GM23338 (cell line): ENCODE data around the gene MAST4. TPM values are rescaled to one million over a fixed set of nuclear protein-coding genes. Genes with fewer than 3 reads are reported as not detected.

ENCODE experiments used
- ATAC-seq: fragments of 200-7000 bp; cut with Tn5 transposase; 3 replicates; pipeline ENCODE4 v1.9.1; 2020
- DNase-seq: peaks from one replicate; pipeline ENCODE4 v3.0.0-alpha.2; 2015; ENCODE audit warnings: low spot score
- H2AFZ ChIP-seq: fragments of 200-600 bp; sonication (generic); 2 replicates; pipeline ENCODE4 v1.8.0; 2016; ENCODE audit warnings: antibody characterized with exemption, mild to moderate bottlenecking, moderate library complexity
- H3F3A ChIP-seq: fragments of 200-600 bp; sonication (generic); replicated peaks from 2 replicates; pipeline ENCODE4 v1.8.0; 2017; ENCODE audit warnings: antibody characterized with exemption, mixed run types, low read depth
- H3K27ac ChIP-seq: fragments of 200-600 bp; sonication (generic); 2 replicates; pipeline ENCODE4 v1.6.1; 2016; ENCODE audit warnings: low read depth
- H3K27me3 ChIP-seq: fragments of 200-600 bp; sonication (generic); 2 replicates; pipeline ENCODE4 v1.8.0; 2016; ENCODE audit warnings: mild to moderate bottlenecking, mixed run types, moderate library complexity; ENCODE audit not compliant: insufficient read depth
- H3K36me3 ChIP-seq: fragments of 200-600 bp; sonication (generic); 2 replicates; pipeline ENCODE4 v1.8.0; 2016; ENCODE audit warnings: mild to moderate bottlenecking; ENCODE audit not compliant: insufficient read depth
- H3K4me1 ChIP-seq: fragments of 200-600 bp; sonication (generic); 2 replicates; pipeline ENCODE4 v1.8.0; 2016; ENCODE audit warnings: mild to moderate bottlenecking, moderate library complexity; ENCODE audit not compliant: insufficient read depth
- H3K4me2 ChIP-seq: fragments of 200-600 bp; sonication (generic); 2 replicates; pipeline ENCODE4 v1.7.1; 2017; ENCODE audit warnings: mixed run types
- H3K4me3 ChIP-seq: fragments of 200-600 bp; sonication (generic); 2 replicates; pipeline ENCODE4 v1.6.1; 2016; ENCODE audit warnings: mixed run types
- H3K79me2 ChIP-seq: fragments of 200-600 bp; sonication (generic); replicated peaks from 2 replicates; pipeline ENCODE4 v1.8.0; 2017; ENCODE audit warnings: mild to moderate bottlenecking; ENCODE audit not compliant: insufficient read depth
- H3K9me2 ChIP-seq: fragments of 200-600 bp; sonication (generic); 2 replicates; pipeline ENCODE4 v1.8.0; 2017; ENCODE audit not compliant: insufficient read depth
- H4K20me1 ChIP-seq: fragments of 200-600 bp; sonication (generic); replicated peaks from 2 replicates; pipeline ENCODE4 v1.8.0; 2017; ENCODE audit warnings: mild to moderate bottlenecking; ENCODE audit not compliant: insufficient read depth
- H3K27ac Mint-ChIP-seq: 2 replicates; pipeline ENCODE4 v1.8.0; 2020; ENCODE audit warnings: inconsistent platforms, mild to moderate bottlenecking, moderate library complexity, mixed read lengths
- H3K27me3 Mint-ChIP-seq: 3 replicates; pipeline ENCODE4 v1.8.0; 2022; ENCODE audit warnings: low read depth, mild to moderate bottlenecking, moderate library complexity, mixed read lengths, inconsistent platforms; ENCODE audit not compliant: insufficient read depth, poor library complexity
- H3K36me3 Mint-ChIP-seq: 3 replicates; pipeline ENCODE4 v1.8.0; 2021; ENCODE audit warnings: low read depth, mild to moderate bottlenecking, inconsistent platforms, moderate library complexity, mixed read lengths
- H3K4me1 Mint-ChIP-seq: 3 replicates; pipeline ENCODE4 v1.8.0; 2020; ENCODE audit warnings: mild to moderate bottlenecking, inconsistent platforms, mixed read lengths
- H3K4me3 Mint-ChIP-seq: 3 replicates; pipeline ENCODE4 v1.8.0; 2021; ENCODE audit warnings: moderate library complexity, mild to moderate bottlenecking, inconsistent platforms, mixed read lengths
- H3K9me3 Mint-ChIP-seq: 3 replicates; pipeline ENCODE4 v1.8.0; 2020; ENCODE audit warnings: moderate library complexity, mild to moderate bottlenecking, inconsistent platforms, mixed read lengths
- CREB1 ChIP-seq: fragments of 250-450 bp; sonication (Bioruptor Pico); IDR thresholded peaks from 2 replicates; pipeline ENCODE4 v1.5.0; 2020; ENCODE audit warnings: low read depth, mild to moderate bottlenecking, moderate library complexity
- EZH2 ChIP-seq: fragments of 200-600 bp; sonication (generic); IDR thresholded peaks from one replicate; pipeline ENCODE4 v1.8.0; 2017; ENCODE audit warnings: antibody characterized with exemption, mild to moderate bottlenecking, low read depth; ENCODE audit not compliant: unreplicated experiment
- EZH2phosphoT487 ChIP-seq: fragments of 200-600 bp; sonication (generic); IDR thresholded peaks from one replicate; pipeline ENCODE4 v1.8.1; 2018; ENCODE audit warnings: antibody characterized with exemption; ENCODE audit not compliant: unreplicated experiment
- JUNB ChIP-seq: IDR thresholded peaks from one replicate; pipeline ENCODE4 v1.6.1; 2016; ENCODE audit warnings: antibody characterized with exemption; ENCODE audit not compliant: unreplicated experiment
- NANOG ChIP-seq: IDR thresholded peaks from 2 replicates; pipeline ENCODE4 v1.6.1; 2016; ENCODE audit warnings: antibody characterized with exemption, borderline replicate concordance
- POLR2AphosphoS5 ChIP-seq: IDR thresholded peaks from 2 replicates; pipeline ENCODE4 v1.6.1; 2016; ENCODE audit warnings: antibody characterized with exemption, low read depth
- STAT1 ChIP-seq: IDR thresholded peaks from one replicate; pipeline ENCODE4 v1.6.1; 2016; ENCODE audit warnings: antibody characterized with exemption; ENCODE audit not compliant: unreplicated experiment
- ZNF114 ChIP-seq: fragments of 250-450 bp; sonication (Bioruptor Pico); IDR thresholded peaks from 2 replicates; pipeline ENCODE4 v1.5.0; 2020; ENCODE audit warnings: mild to moderate bottlenecking, moderate library complexity
- ZNF331 ChIP-seq: fragments of 250-450 bp; sonication (Bioruptor Pico); IDR thresholded peaks from 2 replicates; pipeline ENCODE4 v1.5.0; 2020; ENCODE audit warnings: low read depth, mild to moderate bottlenecking, moderate library complexity
- polyA plus RNA-seq: library from polyadenylated mRNA; unstranded; fragments of >200 nt; fragmentation: Nextera tagmentation; extraction: Ambion mirVana; gene quantifications from 2 replicates; pipeline ENCODE4 v1.2.1, GENCODE V29; 2016
- total RNA-seq: library from RNA; depleted of rRNA; stranded (reverse); fragments of >200 nt; shearing (Covaris generic); gene quantifications from 2 replicates; pipeline ENCODE4 v1.2.3, GENCODE V29; 2014
- TF ChIP-seq, protein P1 (sequence below), 2 experiments: fragments of 200-600 bp in 1 of 2; sonication (generic) in 1 of 2; conservative IDR thresholded peaks; 2 replicates each; pipeline versions ENCODE4 v1.5.1 to v1.6.1; 2016 to 2017; ENCODE audit warnings: antibody characterized with exemption in 2 of 2, low read depth in 2 of 2, mild to moderate bottlenecking in 2 of 2, moderate library complexity in 1 of 2
- TF ChIP-seq, protein P2 (sequence below): IDR thresholded peaks from one replicate; pipeline ENCODE4 v1.6.1; 2018; ENCODE audit warnings: antibody characterized with exemption; ENCODE audit not compliant: unreplicated experiment
- TF ChIP-seq, protein P3 (sequence below): fragments of 250-450 bp; sonication (Bioruptor Pico); IDR thresholded peaks from 2 replicates; pipeline ENCODE4 v1.5.0; 2020; ENCODE audit warnings: mild to moderate bottlenecking, moderate library complexity

Gene MAST4
- total and polyA plus RNA-seq, 2 experiments from 2014 or later: 3.6 to 8.5 TPM

DNA sequence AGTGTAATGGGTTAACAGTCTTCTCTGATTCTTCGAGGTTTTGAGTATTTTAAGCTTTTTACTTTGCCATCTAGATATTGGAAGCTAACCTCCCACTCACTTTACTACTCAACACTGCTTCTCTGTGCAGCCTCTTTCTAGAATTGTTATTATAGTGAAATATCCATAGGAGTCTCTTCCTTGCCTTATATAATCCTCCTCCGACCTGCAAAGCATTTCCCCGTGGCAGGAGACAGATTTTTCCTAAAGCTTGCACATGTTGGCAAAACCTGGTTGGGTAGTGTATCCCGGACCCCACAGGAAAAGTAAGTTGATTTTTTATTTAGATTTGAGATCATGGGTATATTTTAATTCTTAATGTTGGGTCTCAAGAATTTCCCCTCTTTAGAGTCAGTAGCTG is 351.3 kb downstream of the MAST4 start (continued):
- TF ChIP-seq NANOG (no peak), ZNF114 (CRISPR knock-in tag) (no peak)
- TF ChIP-seq, protein P1, sequence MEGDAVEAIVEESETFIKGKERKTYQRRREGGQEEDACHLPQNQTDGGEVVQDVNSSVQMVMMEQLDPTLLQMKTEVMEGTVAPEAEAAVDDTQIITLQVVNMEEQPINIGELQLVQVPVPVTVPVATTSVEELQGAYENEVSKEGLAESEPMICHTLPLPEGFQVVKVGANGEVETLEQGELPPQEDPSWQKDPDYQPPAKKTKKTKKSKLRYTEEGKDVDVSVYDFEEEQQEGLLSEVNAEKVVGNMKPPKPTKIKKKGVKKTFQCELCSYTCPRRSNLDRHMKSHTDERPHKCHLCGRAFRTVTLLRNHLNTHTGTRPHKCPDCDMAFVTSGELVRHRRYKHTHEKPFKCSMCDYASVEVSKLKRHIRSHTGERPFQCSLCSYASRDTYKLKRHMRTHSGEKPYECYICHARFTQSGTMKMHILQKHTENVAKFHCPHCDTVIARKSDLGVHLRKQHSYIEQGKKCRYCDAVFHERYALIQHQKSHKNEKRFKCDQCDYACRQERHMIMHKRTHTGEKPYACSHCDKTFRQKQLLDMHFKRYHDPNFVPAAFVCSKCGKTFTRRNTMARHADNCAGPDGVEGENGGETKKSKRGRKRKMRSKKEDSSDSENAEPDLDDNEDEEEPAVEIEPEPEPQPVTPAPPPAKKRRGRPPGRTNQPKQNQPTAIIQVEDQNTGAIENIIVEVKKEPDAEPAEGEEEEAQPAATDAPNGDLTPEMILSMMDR (conservative IDR thresholded peaks at IDR 0.05; ENCODE audit: low read depth in 2 of 2): no peak

DNA sequence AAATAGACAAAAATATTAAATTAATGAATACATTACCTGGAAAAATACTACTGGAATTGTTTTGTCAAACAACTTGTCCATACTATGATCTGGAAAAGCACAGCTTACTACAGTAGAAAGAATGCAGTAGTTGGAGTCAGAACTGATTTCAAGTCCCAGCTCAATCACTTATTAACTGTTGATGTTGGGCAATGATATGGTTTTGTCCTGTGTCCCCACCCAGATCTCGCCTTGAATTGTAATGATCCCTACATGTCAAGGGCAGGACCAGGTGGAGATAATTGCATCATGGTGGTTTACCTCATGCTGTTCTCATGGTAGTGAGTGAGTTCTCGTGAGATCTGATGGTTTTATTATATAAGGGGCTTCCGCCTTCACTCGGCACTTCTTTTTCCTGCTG is 352.9 kb downstream of the MAST4 start:
- Histone ChIP-seq H2AFZ (no peak overlapping the region), H3K79me2 (no peaks in the 10 kb centered on the region), H3F3A (no peaks in the 10 kb centered on the region), H4K20me1 (no peaks in the 10 kb centered on the region), H3K4me2 (no peak overlapping the region), H3K4me1 (peaks cover 4% of the 10 kb centered on the region; the same call in 1 of the 2 replicates), H3K9me2 (no peaks in the 10 kb centered on the region), H3K36me3 (no peaks in the 10 kb centered on the region), H3K27ac (no peak overlapping the region), H3K4me3 (no peak overlapping the region), H3K27me3 (no peaks in the 10 kb centered on the region)
- H3K27me3 Mint-ChIP-seq: no peaks in the 10 kb centered on the region
- H3K4me1 Mint-ChIP-seq: peaks cover 28% of the 10 kb centered on the region
- DNase-seq (no peak), ATAC-seq (no peak)
- H3K36me3 Mint-ChIP-seq: no peaks in the 10 kb centered on the region
- no peaks in the 10 kb centered on the region for H3K9me3 Mint-ChIP-seq
- no peak overlapping the region for H3K27ac Mint-ChIP-seq
- no peak overlapping the region for H3K4me3 Mint-ChIP-seq
- TF ChIP-seq STAT1: no peak
- TF ChIP-seq EZH2phosphoT487: no peak
- TF ChIP-seq, protein P1 (conservative IDR thresholded peaks at IDR 0.05; ENCODE audit: low read depth in 2 of 2): no peak
- TF ChIP-seq, protein P2, sequence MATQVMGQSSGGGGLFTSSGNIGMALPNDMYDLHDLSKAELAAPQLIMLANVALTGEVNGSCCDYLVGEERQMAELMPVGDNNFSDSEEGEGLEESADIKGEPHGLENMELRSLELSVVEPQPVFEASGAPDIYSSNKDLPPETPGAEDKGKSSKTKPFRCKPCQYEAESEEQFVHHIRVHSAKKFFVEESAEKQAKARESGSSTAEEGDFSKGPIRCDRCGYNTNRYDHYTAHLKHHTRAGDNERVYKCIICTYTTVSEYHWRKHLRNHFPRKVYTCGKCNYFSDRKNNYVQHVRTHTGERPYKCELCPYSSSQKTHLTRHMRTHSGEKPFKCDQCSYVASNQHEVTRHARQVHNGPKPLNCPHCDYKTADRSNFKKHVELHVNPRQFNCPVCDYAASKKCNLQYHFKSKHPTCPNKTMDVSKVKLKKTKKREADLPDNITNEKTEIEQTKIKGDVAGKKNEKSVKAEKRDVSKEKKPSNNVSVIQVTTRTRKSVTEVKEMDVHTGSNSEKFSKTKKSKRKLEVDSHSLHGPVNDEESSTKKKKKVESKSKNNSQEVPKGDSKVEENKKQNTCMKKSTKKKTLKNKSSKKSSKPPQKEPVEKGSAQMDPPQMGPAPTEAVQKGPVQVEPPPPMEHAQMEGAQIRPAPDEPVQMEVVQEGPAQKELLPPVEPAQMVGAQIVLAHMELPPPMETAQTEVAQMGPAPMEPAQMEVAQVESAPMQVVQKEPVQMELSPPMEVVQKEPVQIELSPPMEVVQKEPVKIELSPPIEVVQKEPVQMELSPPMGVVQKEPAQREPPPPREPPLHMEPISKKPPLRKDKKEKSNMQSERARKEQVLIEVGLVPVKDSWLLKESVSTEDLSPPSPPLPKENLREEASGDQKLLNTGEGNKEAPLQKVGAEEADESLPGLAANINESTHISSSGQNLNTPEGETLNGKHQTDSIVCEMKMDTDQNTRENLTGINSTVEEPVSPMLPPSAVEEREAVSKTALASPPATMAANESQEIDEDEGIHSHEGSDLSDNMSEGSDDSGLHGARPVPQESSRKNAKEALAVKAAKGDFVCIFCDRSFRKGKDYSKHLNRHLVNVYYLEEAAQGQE: no peak
- no peak for TF ChIP-seq ZNF331 (CRISPR knock-in tag)
- no peak for TF ChIP-seq JUNB
- TF ChIP-seq, protein P3, sequence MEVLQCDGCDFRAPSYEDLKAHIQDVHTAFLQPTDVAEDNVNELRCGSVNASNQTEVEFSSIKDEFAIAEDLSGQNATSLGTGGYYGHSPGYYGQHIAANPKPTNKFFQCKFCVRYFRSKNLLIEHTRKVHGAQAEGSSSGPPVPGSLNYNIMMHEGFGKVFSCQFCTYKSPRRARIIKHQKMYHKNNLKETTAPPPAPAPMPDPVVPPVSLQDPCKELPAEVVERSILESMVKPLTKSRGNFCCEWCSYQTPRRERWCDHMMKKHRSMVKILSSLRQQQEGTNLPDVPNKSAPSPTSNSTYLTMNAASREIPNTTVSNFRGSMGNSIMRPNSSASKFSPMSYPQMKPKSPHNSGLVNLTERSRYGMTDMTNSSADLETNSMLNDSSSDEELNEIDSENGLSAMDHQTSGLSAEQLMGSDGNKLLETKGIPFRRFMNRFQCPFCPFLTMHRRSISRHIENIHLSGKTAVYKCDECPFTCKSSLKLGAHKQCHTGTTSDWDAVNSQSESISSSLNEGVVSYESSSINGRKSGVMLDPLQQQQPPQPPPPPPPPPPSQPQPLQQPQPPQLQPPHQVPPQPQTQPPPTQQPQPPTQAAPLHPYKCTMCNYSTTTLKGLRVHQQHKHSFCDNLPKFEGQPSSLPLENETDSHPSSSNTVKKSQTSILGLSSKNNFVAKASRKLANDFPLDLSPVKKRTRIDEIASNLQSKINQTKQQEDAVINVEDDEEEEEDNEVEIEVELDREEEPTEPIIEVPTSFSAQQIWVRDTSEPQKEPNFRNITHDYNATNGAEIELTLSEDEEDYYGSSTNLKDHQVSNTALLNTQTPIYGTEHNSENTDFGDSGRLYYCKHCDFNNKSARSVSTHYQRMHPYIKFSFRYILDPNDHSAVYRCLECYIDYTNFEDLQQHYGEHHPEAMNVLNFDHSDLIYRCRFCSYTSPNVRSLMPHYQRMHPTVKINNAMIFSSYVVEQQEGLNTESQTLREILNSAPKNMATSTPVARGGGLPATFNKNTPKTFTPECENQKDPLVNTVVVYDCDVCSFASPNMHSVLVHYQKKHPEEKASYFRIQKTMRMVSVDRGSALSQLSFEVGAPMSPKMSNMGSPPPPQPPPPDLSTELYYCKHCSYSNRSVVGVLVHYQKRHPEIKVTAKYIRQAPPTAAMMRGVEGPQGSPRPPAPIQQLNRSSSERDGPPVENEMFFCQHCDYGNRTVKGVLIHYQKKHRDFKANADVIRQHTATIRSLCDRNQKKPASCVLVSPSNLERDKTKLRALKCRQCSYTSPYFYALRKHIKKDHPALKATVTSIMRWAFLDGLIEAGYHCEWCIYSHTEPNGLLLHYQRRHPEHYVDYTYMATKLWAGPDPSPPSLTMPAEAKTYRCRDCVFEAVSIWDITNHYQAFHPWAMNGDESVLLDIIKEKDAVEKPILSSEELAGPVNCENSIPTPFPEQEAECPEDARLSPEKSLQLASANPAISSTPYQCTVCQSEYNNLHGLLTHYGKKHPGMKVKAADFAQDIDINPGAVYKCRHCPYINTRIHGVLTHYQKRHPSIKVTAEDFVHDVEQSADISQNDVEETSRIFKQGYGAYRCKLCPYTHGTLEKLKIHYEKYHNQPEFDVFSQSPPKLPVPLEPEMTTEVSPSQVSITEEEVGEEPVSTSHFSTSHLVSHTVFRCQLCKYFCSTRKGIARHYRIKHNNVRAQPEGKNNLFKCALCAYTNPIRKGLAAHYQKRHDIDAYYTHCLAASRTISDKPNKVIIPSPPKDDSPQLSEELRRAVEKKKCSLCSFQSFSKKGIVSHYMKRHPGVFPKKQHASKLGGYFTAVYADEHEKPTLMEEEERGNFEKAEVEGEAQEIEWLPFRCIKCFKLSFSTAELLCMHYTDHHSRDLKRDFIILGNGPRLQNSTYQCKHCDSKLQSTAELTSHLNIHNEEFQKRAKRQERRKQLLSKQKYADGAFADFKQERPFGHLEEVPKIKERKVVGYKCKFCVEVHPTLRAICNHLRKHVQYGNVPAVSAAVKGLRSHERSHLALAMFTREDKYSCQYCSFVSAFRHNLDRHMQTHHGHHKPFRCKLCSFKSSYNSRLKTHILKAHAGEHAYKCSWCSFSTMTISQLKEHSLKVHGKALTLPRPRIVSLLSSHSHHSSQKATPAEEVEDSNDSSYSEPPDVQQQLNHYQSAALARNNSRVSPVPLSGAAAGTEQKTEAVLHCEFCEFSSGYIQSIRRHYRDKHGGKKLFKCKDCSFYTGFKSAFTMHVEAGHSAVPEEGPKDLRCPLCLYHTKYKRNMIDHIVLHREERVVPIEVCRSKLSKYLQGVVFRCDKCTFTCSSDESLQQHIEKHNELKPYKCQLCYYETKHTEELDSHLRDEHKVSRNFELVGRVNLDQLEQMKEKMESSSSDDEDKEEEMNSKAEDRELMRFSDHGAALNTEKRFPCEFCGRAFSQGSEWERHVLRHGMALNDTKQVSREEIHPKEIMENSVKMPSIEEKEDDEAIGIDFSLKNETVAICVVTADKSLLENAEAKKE (CRISPR knock-in tag): no peak
- no peak for TF ChIP-seq EZH2
- no peak for TF ChIP-seq CREB1 (CRISPR knock-in tag)
- no peak for TF ChIP-seq POLR2AphosphoS5
- no peak for TF ChIP-seq NANOG
